CD1c-positive myeloid dendritic cell (primary cell): ENCODE measurements around the gene DYNLL2.
"Not testable (repeated sequence)": the region's sequence is repeated elsewhere in the genome, so short reads cannot be mapped to it uniquely, and the experiment has no call there.

Source experiments
- DNase-seq: peaks from one replicate; pipeline ENCODE4 v3.0.0-alpha.2; 2016; ENCODE audit errors: extremely low spot score

Gene DYNLL2

DNA sequence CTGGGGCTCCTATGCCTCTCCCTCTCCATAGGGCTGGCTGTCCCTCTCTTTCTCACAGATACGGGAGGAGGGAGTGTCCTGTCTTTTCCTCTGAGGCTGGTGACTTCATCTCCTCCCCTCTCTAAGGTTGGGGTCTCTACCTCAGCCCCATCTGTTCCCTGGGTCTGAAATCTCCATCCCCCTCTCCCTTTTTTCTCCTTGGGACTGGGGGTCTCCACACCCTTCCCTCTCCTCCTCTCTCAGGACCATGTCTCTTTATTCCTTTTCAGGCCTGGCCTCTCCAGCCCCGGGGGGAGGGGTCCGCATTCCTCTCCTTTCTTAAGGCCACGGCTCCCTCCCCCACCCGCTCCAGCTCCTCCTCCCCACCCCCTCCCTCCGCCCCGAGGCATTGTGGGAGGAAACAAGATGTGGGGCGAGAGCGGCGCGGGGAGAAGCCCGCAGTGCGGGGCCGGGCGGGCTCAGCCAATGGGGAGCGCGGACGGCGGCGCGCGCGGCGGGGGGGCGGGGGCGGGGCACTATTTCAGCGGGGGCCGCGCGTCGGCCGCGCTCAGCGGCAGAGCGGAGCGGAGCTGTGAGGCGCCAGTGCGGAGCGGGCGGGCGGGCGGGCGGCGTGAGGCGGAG, at the start of gene DYNLL2:
Gene DYNLL2 (plus strand): TSS at position 550 of the 621 bp plus-strand sequence. CDS start 3,672 bp downstream, outside the sequence.
- peak; percentile 87 for DNase-seq

GRCh38 chr17:58039975-58040374, 43.2 kb upstream of the DYNLL2 start:
- DNase-seq, result no peak

- DNase-seq, result no peak
Measured at GRCh38 chr17:58040386-58040785, 42.8 kb upstream of the DYNLL2 start.

GRCh38 chr17:58041161-58041560, 42.1 kb upstream of the DYNLL2 start:
- DNase-seq, result no peak

GRCh38 chr17:58043221-58044181, 39.7 kb upstream of the DYNLL2 start:
- no peak for DNase-seq

DNA sequence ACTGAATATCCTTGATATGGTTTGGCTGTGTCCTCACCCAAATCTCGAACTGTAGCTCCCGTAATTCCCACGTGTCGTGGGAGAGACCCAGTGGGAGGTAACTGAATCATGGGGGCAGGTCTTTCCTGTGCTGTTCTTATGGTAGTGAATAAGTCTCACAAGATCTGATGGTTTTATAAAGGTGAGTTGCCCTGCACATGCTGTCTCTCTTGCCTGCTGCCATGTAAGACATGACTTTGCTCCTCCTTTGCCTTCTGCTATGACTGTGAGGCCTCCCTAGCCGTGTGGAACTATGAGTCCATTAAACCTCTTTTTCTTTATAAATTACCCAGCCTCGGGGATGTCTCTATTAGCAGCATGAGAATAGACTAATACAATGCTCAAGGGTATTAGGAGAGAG, 39.0 kb upstream of the DYNLL2 start:
- DNase-seq, result not testable (repeated sequence)

DNA sequence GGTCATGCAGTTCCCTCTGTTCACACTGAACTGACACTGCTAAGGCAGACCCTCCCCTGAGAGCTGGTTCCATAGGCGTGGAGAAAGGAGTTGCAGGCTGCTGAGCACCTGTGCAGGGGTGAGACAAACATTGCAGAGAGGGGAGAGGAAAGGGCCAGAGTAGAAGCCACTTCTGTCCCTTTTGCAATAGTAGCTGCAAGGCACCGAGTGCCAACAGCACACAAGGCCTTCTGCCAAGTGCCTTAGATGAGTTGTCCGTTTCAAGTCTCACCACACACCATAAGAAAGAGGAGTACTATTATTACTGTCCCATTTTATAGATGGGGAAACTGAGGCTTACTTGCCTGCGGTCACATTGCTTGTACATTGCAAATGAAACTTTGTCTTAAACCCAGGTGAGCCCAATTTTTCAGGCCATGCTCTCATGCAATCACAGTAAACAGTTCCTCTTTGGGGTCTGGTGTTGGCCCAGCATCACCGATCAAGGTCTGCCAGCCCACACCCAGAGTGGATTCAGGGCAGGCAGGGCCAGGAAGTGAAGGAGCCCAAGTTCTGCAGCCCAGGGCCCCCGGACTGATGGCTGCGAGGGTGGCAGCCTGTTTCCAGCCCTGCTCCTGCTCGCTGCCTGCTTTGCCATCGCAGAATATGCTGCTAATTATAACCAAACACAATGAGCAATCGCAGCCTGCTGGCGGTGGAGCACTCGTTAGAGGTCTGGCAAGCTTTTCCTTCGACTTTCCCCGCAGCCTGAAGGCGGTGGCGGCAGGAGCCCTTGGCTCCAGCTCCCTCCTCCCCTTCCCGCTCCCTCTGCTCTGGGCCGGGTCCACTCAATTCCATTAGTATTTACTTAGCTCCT, 36.8 kb upstream of the DYNLL2 start:
- DNase-seq, result no peak

DNA sequence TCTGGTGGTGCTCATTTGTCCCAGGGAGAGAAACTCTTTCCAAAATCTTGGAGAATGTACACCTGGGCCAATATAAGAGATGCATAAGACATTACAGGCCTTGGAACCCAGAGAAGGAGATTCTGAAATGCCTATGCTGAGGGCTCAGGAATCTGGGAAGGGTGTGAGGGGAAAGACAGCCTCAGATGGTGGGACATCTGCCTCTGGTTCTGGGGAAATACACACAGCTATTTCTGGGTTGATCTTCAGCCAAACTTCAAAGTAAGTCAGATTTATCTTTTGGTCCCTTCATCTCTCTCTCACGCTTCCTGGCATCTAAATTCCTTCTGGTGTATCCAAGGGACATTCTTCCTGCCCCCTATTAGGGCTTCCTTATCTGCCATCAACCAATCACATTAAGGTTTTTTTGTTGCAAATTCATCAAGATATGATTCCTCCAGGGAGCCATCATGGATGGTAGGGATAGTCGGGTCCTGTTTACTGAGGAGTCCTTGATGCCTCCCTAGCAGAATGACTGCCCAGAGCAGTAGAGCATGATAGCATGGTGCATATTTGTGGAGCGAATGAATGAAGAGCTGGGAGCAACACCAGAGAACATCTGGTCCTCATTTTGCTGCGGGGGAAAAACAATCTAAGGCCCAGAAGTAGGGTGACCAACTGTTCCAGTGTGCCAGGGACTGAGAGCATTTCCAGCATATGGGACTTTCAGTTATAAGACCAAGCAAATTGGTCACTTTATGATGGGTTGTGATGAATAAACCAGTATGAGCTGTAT, 35.7 kb upstream of the DYNLL2 start:
- DNase-seq, result no peak

- DNase-seq, result no peak
Measured at GRCh38 chr17:58049533-58049932, 33.7 kb upstream of the DYNLL2 start.

DNA sequence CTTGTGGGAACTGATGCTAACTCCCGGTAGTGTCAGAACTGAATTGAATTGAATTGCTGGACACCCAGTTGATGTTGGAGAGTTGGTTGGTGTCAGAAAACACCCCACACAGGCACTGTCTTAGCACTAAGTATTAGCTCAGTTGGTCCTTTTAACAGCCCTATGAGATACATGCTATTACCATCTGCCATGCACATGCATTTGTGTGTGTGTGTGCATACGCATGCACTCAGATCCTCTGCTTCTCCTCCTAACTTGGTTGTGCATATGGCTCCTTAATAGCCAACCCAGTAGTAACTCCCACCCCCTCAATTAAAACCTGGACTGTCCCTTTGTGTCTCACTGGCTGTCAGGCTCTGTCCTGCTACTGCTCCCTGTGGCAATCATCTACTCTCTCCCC, 32.3 kb upstream of the DYNLL2 start:
- DNase-seq, result no peak

DNA sequence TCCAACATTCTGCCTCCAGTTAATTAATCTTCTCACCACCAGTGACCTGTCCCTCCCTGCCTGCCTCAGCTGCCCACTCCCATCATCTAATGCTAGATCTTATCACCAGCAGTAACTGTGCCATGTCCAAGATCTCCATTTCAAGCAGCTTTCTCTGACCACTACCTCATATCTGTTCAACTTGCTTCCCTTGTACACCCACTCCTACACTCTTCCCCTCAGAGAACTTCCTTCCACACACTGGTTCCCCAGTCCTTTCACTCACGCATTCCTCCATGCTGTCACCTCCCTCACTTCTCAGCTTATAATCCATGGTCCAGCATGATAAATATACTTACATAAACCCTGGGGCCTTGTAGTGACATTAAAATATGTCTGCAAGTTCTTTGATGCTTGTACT, 31.8 kb upstream of the DYNLL2 start:
- DNase-seq, result peak; percentile 33

GRCh38 chr17:58052407-58052806, 30.8 kb upstream of the DYNLL2 start:
- no peak for DNase-seq

DNA sequence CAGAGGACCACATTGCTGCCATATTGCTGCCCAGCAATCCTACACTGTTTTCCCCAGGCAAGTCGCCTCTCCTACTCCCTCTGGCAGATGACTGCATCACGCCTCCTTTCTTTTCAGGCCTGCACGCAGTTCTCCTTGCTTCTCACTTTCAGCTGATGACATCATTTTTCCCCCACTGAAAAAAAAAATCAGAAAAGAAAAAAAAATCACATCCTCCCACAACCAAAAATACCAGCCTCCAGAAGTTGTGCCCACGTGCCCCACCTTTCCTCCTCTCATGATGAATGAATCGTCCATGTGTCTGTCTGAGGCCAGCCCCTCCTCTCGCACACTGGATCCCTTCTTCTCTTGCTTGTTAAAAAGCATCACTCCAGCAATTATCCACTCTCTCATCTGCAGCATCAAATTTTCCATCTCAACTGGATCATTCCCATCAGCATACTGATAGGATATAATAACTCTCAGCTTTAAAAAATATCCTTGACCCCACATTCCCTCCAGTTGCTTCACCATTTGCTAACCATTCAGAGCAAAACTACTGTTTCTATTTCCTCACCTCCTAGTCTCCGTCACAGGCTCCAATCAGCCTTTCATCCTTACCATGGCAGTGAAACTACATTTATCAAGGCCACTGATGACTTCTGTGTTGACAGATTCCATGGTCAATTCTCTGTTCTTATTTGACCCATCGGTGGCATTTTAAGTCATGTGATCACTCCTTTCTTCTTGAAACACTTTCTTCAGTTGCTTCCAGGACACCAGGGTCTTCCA, 30.1 kb upstream of the DYNLL2 start:
- peak; percentile 4 for DNase-seq

- DNase-seq, result no peak
Measured at GRCh38 chr17:58054641-58055040, 28.6 kb upstream of the DYNLL2 start.

GRCh38 chr17:58056476-58056875, 26.7 kb upstream of the DYNLL2 start:
- no peak for DNase-seq

- DNase-seq, result no peak
Measured at GRCh38 chr17:58059141-58059540, 24.1 kb upstream of the DYNLL2 start.

- no peak for DNase-seq
Measured at GRCh38 chr17:58060596-58061191, 22.5 kb upstream of the DYNLL2 start.

GRCh38 chr17:58061672-58062071, 21.5 kb upstream of the DYNLL2 start:
- DNase-seq, result no peak

DNA sequence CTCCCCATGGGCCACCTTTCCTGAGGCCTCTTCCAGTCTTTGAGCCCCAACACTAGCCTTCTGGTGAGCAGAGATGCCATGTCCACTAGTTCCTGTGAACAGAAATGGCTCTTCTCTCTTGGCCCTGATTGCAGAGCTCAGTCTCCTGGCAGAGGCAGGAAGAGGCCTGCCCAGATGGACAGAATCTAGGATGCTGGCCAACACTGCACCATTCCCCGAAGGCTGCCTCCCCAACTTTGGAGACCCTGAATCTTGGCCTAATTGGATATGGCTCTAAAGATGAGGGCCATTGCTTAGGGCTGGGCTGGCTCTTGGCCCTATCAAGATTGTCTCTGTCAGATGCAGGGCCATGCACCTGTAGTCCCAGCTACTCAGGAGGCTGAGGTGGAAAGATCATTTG, 18.0 kb upstream of the DYNLL2 start:
- DNase-seq, result no peak

- no peak for DNase-seq
Measured at GRCh38 chr17:58066401-58066800, 16.8 kb upstream of the DYNLL2 start.
